Measurements from ENCODE around the gene ELMO2.

Gene ELMO2, protein sequence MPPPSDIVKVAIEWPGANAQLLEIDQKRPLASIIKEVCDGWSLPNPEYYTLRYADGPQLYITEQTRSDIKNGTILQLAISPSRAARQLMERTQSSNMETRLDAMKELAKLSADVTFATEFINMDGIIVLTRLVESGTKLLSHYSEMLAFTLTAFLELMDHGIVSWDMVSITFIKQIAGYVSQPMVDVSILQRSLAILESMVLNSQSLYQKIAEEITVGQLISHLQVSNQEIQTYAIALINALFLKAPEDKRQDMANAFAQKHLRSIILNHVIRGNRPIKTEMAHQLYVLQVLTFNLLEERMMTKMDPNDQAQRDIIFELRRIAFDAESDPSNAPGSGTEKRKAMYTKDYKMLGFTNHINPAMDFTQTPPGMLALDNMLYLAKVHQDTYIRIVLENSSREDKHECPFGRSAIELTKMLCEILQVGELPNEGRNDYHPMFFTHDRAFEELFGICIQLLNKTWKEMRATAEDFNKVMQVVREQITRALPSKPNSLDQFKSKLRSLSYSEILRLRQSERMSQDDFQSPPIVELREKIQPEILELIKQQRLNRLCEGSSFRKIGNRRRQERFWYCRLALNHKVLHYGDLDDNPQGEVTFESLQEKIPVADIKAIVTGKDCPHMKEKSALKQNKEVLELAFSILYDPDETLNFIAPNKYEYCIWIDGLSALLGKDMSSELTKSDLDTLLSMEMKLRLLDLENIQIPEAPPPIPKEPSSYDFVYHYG

GRCh38 chr20:46406200-46406985, at the start of gene ELMO2:
Gene ELMO2, minus strand, starts transcription at chr20:46406615. Its CDS starts 12,133 bp downstream, at chr20:46394482.
- peak; percentile 95 to 98 for DNase-seq (ENCODE audit: low spot score in 2 of 2)
- no peaks in the 10 kb centered on the region for H3K36me3 ChIP-seq (replicated peaks)
- peak within 1 kb of the TSS; percentile 80 for H3K4me3 ChIP-seq
- no peaks in the 10 kb centered on the region for H3K27me3 ChIP-seq (ENCODE audit: low read depth)
- no peaks in the 10 kb centered on the region for H3K9me3 ChIP-seq
- in situ Hi-C loops (cut with MboI; ENCODE audit: low sequenced_read_pairs): no loop called here
- peaks cover 5% of the 10 kb centered on the region for H3K4me1 ChIP-seq

- H3K27me3 ChIP-seq (ENCODE audit: low read depth): peaks cover 2% of the 10 kb centered on the region; the same call in 1 of the 2 replicates
- in situ Hi-C loops (cut with MboI; ENCODE audit: low sequenced_read_pairs): no loop called here
- H3K9me3 ChIP-seq: no peaks in the 10 kb centered on the region
- DNase-seq (ENCODE audit: low spot score in 2 of 2): no peak
- no peak overlapping the region for H3K4me3 ChIP-seq
- no peaks in the 10 kb centered on the region for H3K4me1 ChIP-seq
- H3K36me3 ChIP-seq (replicated peaks): no peaks in the 10 kb centered on the region
Observed at GRCh38 chr20:46455729-46456128, 49.3 kb upstream of the ELMO2 start.

DNA sequence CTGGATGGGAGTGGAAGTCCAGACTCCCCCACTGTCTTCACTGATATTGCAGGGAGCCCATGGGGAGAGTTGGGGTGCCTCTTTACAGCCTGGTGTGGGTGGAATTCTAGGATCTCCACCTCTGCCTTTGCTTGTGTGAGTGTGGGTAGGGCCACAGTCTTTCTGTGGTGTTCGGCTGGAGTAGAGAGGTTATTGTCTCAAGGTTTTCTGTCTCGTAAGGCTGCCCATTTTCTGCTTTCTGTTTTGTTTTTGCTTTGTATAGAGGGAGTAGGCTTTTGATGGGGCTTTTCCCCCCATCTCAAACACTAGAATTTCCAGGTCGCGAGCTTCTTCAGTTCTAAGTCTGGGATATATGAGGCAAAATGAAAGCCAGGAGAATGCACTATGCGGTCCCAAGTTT, 40.4 kb upstream of the ELMO2 start:
- H3K4me3 ChIP-seq: no peak overlapping the region
- no peaks in the 10 kb centered on the region for H3K36me3 ChIP-seq (replicated peaks)
- no peaks in the 10 kb centered on the region for H3K9me3 ChIP-seq
- peaks cover 4% of the 10 kb centered on the region for H3K27me3 ChIP-seq (ENCODE audit: low read depth)
- DNase-seq (ENCODE audit: low spot score in 2 of 2): no peak
- no peaks in the 10 kb centered on the region for H3K4me1 ChIP-seq
- in situ Hi-C loops (cut with MboI; ENCODE audit: low sequenced_read_pairs): no loop called here

DNA sequence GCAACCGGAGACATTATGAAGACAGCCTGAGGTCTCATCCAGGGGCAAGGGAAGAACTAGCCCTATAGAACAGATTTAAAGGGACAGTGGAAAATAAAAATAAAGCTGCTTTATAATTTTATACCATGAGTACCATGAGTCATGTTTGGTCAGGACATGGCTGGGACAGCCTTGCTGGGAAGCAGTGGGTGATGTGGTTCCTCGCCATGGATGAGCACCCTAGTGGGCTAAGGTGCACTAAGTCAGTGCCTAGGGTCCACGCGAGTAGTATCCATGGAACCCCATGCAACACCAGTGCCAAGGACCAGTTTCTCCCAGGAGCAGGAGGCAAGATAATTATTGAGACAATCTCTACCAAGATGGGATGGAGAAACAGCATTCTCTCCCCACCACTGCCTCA, 33.4 kb upstream of the ELMO2 start:
- in situ Hi-C loops (cut with MboI; ENCODE audit: low sequenced_read_pairs): no loop called here
- no peak for DNase-seq (ENCODE audit: low spot score in 2 of 2)
- Histone ChIP-seq H3K36me3 (replicated peaks) (no peaks in the 10 kb centered on the region), H3K9me3 (no peaks in the 10 kb centered on the region), H3K4me1 (no peaks in the 10 kb centered on the region), H3K27me3 (ENCODE audit: low read depth) (no peaks in the 10 kb centered on the region), H3K4me3 (no peak overlapping the region)

GRCh38 chr20:46438156-46438750, 31.8 kb upstream of the ELMO2 start:
- peak in 1 of 2 experiments; percentile 6 for DNase-seq (ENCODE audit: low spot score in 2 of 2)
- no peaks in the 10 kb centered on the region for H3K27me3 ChIP-seq (ENCODE audit: low read depth)
- no peaks in the 10 kb centered on the region for H3K9me3 ChIP-seq
- no peaks in the 10 kb centered on the region for H3K36me3 ChIP-seq (replicated peaks)
- H3K4me1 ChIP-seq: no peaks in the 10 kb centered on the region
- H3K4me3 ChIP-seq: no peak overlapping the region
- in situ Hi-C loops (cut with MboI; ENCODE audit: low sequenced_read_pairs): no loop called here

GRCh38 chr20:46435146-46435545, 28.7 kb upstream of the ELMO2 start:
- H3K27me3 ChIP-seq (ENCODE audit: low read depth): peaks cover 16% of the 10 kb centered on the region
- in situ Hi-C loops (cut with MboI; ENCODE audit: low sequenced_read_pairs): no loop called here
- no peak overlapping the region for H3K4me3 ChIP-seq
- DNase-seq (ENCODE audit: low spot score in 2 of 2): no peak
- no peaks in the 10 kb centered on the region for H3K4me1 ChIP-seq
- no peaks in the 10 kb centered on the region for H3K9me3 ChIP-seq
- H3K36me3 ChIP-seq (replicated peaks): no peaks in the 10 kb centered on the region

DNA sequence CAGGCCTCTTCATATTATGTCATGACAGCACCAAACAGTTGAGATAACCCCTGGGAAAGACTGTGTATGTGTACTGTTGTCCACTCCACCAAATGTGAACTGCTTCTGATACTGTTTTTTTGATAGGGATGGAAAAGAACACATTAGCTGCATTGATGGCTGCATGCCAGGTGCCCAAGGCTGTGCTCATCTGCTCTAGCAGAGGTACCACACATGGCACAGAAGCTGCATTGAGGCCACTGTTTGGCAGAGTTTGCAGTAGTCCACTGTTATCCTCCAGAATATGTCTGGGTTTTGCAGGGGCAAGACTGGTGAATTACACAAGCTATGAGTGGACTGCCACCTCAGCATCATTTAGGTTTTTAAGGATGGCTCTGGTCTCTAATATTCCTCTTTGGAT, 28.2 kb upstream of the ELMO2 start:
- in situ Hi-C loops (cut with MboI; ENCODE audit: low sequenced_read_pairs): no loop called here
- DNase-seq (ENCODE audit: low spot score in 2 of 2): no peak

GRCh38 chr20:46433051-46433450, 26.6 kb upstream of the ELMO2 start:
- no peak overlapping the region for H3K4me3 ChIP-seq
- DNase-seq (ENCODE audit: low spot score in 2 of 2): no peak
- no peaks in the 10 kb centered on the region for H3K4me1 ChIP-seq
- H3K36me3 ChIP-seq (replicated peaks): no peaks in the 10 kb centered on the region
- in situ Hi-C loops (cut with MboI; ENCODE audit: low sequenced_read_pairs): no loop called here
- H3K9me3 ChIP-seq: no peaks in the 10 kb centered on the region
- peaks cover 27% of the 10 kb centered on the region for H3K27me3 ChIP-seq (ENCODE audit: low read depth)

More for the DNA sequence above, 28.2 kb upstream of the ELMO2 start:
- Histone ChIP-seq H3K4me3 (no peak overlapping the region), H3K4me1 (no peaks in the 10 kb centered on the region), H3K36me3 (replicated peaks) (no peaks in the 10 kb centered on the region), H3K27me3 (ENCODE audit: low read depth) (peaks cover 20% of the 10 kb centered on the region), H3K9me3 (no peaks in the 10 kb centered on the region)

DNA sequence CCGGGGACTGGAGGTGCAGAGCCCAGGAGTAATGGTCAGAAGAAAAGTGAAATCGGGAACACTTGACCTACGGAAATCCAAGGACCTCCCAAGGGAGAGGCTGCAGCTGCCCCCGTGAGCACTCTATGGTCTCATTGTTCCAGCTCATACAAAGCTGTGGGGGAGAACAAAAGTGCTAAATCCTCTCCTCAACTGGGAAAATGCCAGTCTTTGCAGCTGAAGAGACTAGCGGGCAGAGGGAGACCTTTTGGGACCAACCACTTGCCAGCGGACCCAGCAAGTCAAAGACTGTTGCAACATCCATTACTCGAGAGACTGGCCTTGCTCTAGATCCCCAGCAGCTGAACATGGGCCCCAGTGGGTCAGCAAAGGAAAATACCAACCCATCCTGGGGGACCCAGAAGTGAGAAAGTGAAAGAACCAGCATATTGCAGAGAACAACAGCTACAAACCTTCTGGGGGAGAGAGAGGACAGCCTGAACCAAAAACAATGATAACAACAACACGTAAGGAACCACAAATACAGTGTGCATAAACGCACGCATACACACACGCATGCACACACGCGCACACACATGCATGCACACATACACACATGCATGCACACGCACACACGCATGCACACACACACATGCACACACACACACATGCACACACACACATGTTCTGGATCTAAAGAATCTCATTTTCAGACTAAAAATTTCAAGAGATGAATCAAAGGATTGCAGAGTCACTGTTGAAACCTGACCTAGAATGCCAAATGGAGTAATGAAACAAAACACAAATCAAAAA, 24.7 kb upstream of the ELMO2 start:
- DNase-seq (ENCODE audit: low spot score in 2 of 2): no peak
- Histone ChIP-seq H3K4me3 (no peak overlapping the region), H3K27me3 (ENCODE audit: low read depth) (peaks cover 35% of the 10 kb centered on the region), H3K36me3 (replicated peaks) (no peaks in the 10 kb centered on the region), H3K4me1 (no peaks in the 10 kb centered on the region), H3K9me3 (no peaks in the 10 kb centered on the region)
- in situ Hi-C loops (cut with MboI; ENCODE audit: low sequenced_read_pairs): no loop called here

DNA sequence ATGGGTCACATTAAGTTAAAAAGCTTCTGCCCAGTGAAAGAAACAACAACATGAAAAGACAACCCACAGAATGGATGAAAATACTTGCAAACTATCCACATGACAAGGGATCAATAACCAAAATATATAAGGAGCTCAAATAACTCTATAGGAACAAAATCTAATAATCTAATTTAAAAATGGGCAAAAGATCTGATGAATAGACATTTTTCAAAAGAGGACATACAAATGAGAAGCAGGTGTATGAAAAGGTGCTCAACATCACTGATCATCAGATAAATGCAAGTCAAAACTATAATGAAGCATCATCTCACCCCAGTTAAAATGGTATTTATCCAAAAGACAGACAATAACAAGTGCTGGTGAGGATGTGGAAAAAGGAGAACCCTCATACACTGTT, 21.0 kb upstream of the ELMO2 start:
- H3K36me3 ChIP-seq (replicated peaks): no peaks in the 10 kb centered on the region
- in situ Hi-C loops (cut with MboI; ENCODE audit: low sequenced_read_pairs): no loop called here
- H3K4me3 ChIP-seq: no peak overlapping the region
- no peak for DNase-seq (ENCODE audit: low spot score in 2 of 2)
- no peaks in the 10 kb centered on the region for H3K9me3 ChIP-seq
- peaks cover 36% of the 10 kb centered on the region for H3K27me3 ChIP-seq (ENCODE audit: low read depth)
- H3K4me1 ChIP-seq: no peaks in the 10 kb centered on the region

DNA sequence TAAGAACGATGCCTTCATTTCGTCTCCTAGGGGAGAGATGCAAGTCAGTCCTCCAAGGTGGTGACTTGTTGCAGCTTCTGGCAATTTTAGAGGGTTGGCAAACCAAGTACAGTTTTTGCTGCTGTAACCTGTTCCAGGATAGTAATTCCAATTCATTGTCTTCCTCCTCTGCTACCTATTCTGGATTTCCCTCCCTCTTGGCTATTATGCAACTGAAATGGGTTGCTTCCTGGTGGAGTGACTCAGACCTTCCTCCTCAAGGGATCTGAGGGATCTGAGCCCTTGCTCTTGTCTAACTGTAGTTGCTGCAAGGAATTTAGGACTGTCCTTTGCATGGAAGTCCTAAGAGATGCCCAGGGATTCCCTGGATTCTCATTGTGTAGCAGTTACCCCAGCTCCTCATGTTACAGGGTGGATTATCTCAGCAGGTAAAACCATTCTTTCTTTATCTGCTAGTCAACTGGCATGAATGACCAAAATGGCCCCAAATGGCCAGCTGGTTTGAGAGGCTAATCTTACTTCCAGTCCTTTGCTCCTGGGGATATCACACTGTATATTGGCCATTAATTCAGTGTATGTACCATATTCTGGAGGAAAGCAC, 17.6 kb upstream of the ELMO2 start:
- in situ Hi-C loops (cut with MboI; ENCODE audit: low sequenced_read_pairs): no loop called here
- no peak for DNase-seq (ENCODE audit: low spot score in 2 of 2)
- Histone ChIP-seq H3K9me3 (no peaks in the 10 kb centered on the region), H3K27me3 (ENCODE audit: low read depth) (peaks cover 24% of the 10 kb centered on the region), H3K4me1 (no peaks in the 10 kb centered on the region), H3K4me3 (no peak overlapping the region), H3K36me3 (replicated peaks) (no peaks in the 10 kb centered on the region)

DNA sequence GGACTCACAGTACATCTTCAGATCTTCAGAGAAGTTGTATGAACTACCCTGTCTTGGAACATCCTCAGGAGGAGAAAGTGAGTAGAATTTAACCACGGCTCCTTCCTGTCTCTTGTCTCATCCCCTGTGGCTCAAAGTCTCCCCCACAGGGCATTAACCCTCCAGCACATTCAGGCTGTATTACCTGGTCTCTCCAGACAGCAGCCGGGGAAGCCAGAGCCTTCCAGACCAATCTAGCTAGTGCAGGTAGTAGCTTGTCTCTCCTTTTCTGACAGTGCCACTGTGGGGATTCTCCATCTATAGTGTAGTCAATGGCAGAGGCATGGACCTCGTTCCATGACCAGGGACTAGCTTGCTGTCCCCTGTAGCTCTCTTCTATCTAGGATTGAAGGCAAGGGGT, 16.9 kb upstream of the ELMO2 start:
- Histone ChIP-seq H3K27me3 (ENCODE audit: low read depth) (peaks cover 25% of the 10 kb centered on the region), H3K4me1 (no peaks in the 10 kb centered on the region), H3K9me3 (no peaks in the 10 kb centered on the region), H3K4me3 (no peak overlapping the region), H3K36me3 (replicated peaks) (no peaks in the 10 kb centered on the region)
- DNase-seq (ENCODE audit: low spot score in 2 of 2): no peak
- in situ Hi-C loops (cut with MboI; ENCODE audit: low sequenced_read_pairs): no loop called here

- no peaks in the 10 kb centered on the region for H3K36me3 ChIP-seq (replicated peaks)
Observed at GRCh38 chr20:46420878-46421277, 14.5 kb upstream of the ELMO2 start.

More at GRCh38 chr20:46420878-46421277, 14.5 kb upstream of the ELMO2 start:
- peaks cover 23% of the 10 kb centered on the region for H3K27me3 ChIP-seq (ENCODE audit: low read depth)
- no peaks in the 10 kb centered on the region for H3K9me3 ChIP-seq
- H3K4me3 ChIP-seq: no peak overlapping the region
- H3K4me1 ChIP-seq: no peaks in the 10 kb centered on the region
- in situ Hi-C loops (cut with MboI; ENCODE audit: low sequenced_read_pairs): no loop called here
- no peak for DNase-seq (ENCODE audit: low spot score in 2 of 2)

All from HAP-1 (cell line).